B cell (primary cell): ENCODE data around the gene DVL1. TPM values are rescaled to one million over a fixed set of nuclear protein-coding genes. Genes with fewer than 3 reads are reported as not detected.

Experiments
- ATAC-seq: fragments of 200-7000 bp; cut with Tn5 transposase; one replicate; pipeline ENCODE4 v1.10.0; 2021; ENCODE audit warnings: low read depth, mild to moderate bottlenecking, moderate number of reproducible peaks, moderate library complexity
- CTCF ChIA-PET: fragments of 350-600 bp; sonication (Branson Sonifier 250); formaldehyde crosslinking; loops from one replicate; lab custom pipeline; 2021; ENCODE audit warnings: antibody characterized with exemption, inconsistent platforms; lab: Charles Lee
- POLR2A ChIA-PET: fragments of 350-600 bp; sonication (Branson Sonifier 250); formaldehyde crosslinking; loops from one replicate; lab custom pipeline; 2021; ENCODE audit warnings: antibody characterized with exemption; lab: Charles Lee
- DNase-seq: peaks from one replicate; pipeline ENCODE4 v3.0.0; 2013
- H2AFZ ChIP-seq: 2 replicates; pipeline ENCODE4 v1.6.1; 2012; ENCODE audit warnings: mild to moderate bottlenecking, low read depth, low read length; ENCODE audit not compliant: insufficient read depth, poor library complexity, severe bottlenecking
- H3K27ac ChIP-seq, 2 donors: 1 replicate in 1 of 2; 2 replicates in 1 of 2; pipeline ENCODE4 v1.5.1; 2012 to 2013; ENCODE audit warnings: low read length in 2 of 2, mild to moderate bottlenecking in 2 of 2, moderate library complexity in 1 of 2
- H3K27me3 ChIP-seq, 4 experiments: fragments of 200-600 bp in 1 of 4; sonication (generic) in 1 of 4; replicated peaks in 1 of 4; 1 replicate in 2 of 4; 2 replicates in 2 of 4; pipeline versions ENCODE4 v1.6.1 to v1.7.0; 2013 to 2016; ENCODE audit warnings: low read length in 3 of 4, mild to moderate bottlenecking in 2 of 4, mixed read lengths in 1 of 4, moderate library complexity in 1 of 4; ENCODE audit not compliant: insufficient read depth in 4 of 4, control insufficient read depth in 3 of 4; ENCODE audit errors: control extremely low read depth in 1 of 4
- H3K36me3 ChIP-seq, 2 experiments: replicated peaks in 1 of 2; 1 replicate in 1 of 2; 2 replicates in 1 of 2; pipeline versions ENCODE4 v1.6.1 to v1.7.1; 2013; ENCODE audit warnings: low read length in 1 of 2; ENCODE audit not compliant: insufficient read depth in 2 of 2, control insufficient read depth in 1 of 2; ENCODE audit errors: control extremely low read depth in 1 of 2, extremely low read depth in 1 of 2
- H3K4me1 ChIP-seq, 2 donors: fragments of 200-600 bp in 1 of 2; sonication (generic) in 1 of 2; 1 replicate in 1 of 2; 2 replicates in 1 of 2; pipeline versions ENCODE4 v1.5.1 to v1.6.1; 2013 to 2017; ENCODE audit warnings: low read length in 2 of 2; ENCODE audit not compliant: control insufficient read depth in 2 of 2, insufficient read depth in 2 of 2
- H3K4me2 ChIP-seq: replicated peaks from 2 replicates; pipeline ENCODE3; 2012; ENCODE audit warnings: mild to moderate bottlenecking, low read depth, low read length; ENCODE audit not compliant: poor library complexity, severe bottlenecking
- H3K4me3 ChIP-seq, 5 experiments: fragments of 200-600 bp in 1 of 5; sonication (generic) in 1 of 5; 1 replicate in 3 of 5; 2 replicates in 2 of 5; pipeline versions ENCODE4 v1.5.1 to v1.7.0; 2011 to 2016; ENCODE audit warnings: low read length in 4 of 5, mild to moderate bottlenecking in 4 of 5, low read depth in 2 of 5, control low read depth in 1 of 5, moderate library complexity in 1 of 5; ENCODE audit not compliant: insufficient read depth in 1 of 5; ENCODE audit errors: control extremely low read depth in 1 of 5, extremely low read depth in 1 of 5
- H3K79me2 ChIP-seq: fragments of 200-600 bp; sonication (generic); one replicate; pipeline ENCODE4 v1.6.0; 2016; ENCODE audit warnings: low read length; ENCODE audit not compliant: control insufficient read depth, insufficient read depth
- H3K9ac ChIP-seq: fragments of 200-600 bp; sonication (generic); 2 replicates; pipeline ENCODE4 v1.6.1; 2017; ENCODE audit warnings: mild to moderate bottlenecking, low read length, moderate library complexity
- H3K9me3 ChIP-seq, 3 donors: one replicate each; pipeline versions ENCODE4 v1.6.1 to v1.7.1; 2013; ENCODE audit warnings: low read length in 2 of 3; ENCODE audit not compliant: control insufficient read depth in 2 of 3, insufficient read depth in 1 of 3; ENCODE audit errors: control extremely low read depth in 1 of 3
- H4K20me1 ChIP-seq: 2 replicates; pipeline ENCODE4 v1.6.0; 2012; ENCODE audit warnings: mild to moderate bottlenecking, low read length; ENCODE audit not compliant: insufficient read depth, control insufficient read depth, poor library complexity, severe bottlenecking
- H3K27ac Mint-ChIP-seq: one replicate; pipeline ENCODE4 v1.8.0; 2021; ENCODE audit warnings: mixed read lengths
- H3K27me3 Mint-ChIP-seq: one replicate; pipeline ENCODE4 v1.8.0; 2021; ENCODE audit warnings: mixed read lengths
- H3K4me1 Mint-ChIP-seq: one replicate; pipeline ENCODE4 v1.8.0; 2021; ENCODE audit warnings: mixed read lengths
- H3K4me3 Mint-ChIP-seq: one replicate; pipeline ENCODE4 v1.8.0; 2021; ENCODE audit warnings: mixed read lengths
- H3K9me3 Mint-ChIP-seq: one replicate; pipeline ENCODE4 v1.8.0; 2022; ENCODE audit warnings: mixed read lengths; ENCODE audit not compliant: insufficient read depth
- EZH2 ChIP-seq: IDR thresholded peaks from 2 replicates; pipeline ENCODE4 v1.6.1; 2012; ENCODE audit warnings: borderline replicate concordance, low read depth, mild to moderate bottlenecking, moderate library complexity, low read length; ENCODE audit not compliant: insufficient read depth, poor library complexity, severe bottlenecking
- WGBS: methylation state at CpG from one replicate; pipeline ENCODE4 v1.1.5; 2013; ENCODE audit warnings: missing lambda C conversion rate; ENCODE audit not compliant: insufficient coverage; 5-methylcytosine and 5-hydroxymethylcytosine counted together
- intact Hi-C: fragments of 100-400 bp; cut with micrococcal nuclease; formaldehyde crosslinking; loops from one replicate; pipeline ENCODE4 v1.10.0; 2022
- polyA plus RNA-seq: library from polyadenylated mRNA; depleted of rRNA; stranded (reverse); fragments of >200 nt; gene quantifications from 2 replicates; pipeline ENCODE4 v1.2.3, GENCODE V29; 2012
- total RNA-seq, 2 donors: library from RNA; stranded (reverse); fragments of 120-200 nt in 1 of 2; gene quantifications; 1 replicate in 1 of 2; 2 replicates in 1 of 2; pipeline versions ENCODE4 v1.2.3 to v1.2.4, GENCODE V29; 2013 to 2022
- TF ChIP-seq, protein P1 (sequence below): fragments of 200-600 bp; IDR thresholded peaks from one replicate; pipeline ENCODE4 v1.8.0; 2022; ENCODE audit warnings: antibody characterized with exemption, mild to moderate bottlenecking

Gene DVL1
- total and polyA plus RNA-seq, 2 donors (not counting 1 experiment from before 2014, with no cell fraction given): 46.1 to 53.5 TPM

DNA sequence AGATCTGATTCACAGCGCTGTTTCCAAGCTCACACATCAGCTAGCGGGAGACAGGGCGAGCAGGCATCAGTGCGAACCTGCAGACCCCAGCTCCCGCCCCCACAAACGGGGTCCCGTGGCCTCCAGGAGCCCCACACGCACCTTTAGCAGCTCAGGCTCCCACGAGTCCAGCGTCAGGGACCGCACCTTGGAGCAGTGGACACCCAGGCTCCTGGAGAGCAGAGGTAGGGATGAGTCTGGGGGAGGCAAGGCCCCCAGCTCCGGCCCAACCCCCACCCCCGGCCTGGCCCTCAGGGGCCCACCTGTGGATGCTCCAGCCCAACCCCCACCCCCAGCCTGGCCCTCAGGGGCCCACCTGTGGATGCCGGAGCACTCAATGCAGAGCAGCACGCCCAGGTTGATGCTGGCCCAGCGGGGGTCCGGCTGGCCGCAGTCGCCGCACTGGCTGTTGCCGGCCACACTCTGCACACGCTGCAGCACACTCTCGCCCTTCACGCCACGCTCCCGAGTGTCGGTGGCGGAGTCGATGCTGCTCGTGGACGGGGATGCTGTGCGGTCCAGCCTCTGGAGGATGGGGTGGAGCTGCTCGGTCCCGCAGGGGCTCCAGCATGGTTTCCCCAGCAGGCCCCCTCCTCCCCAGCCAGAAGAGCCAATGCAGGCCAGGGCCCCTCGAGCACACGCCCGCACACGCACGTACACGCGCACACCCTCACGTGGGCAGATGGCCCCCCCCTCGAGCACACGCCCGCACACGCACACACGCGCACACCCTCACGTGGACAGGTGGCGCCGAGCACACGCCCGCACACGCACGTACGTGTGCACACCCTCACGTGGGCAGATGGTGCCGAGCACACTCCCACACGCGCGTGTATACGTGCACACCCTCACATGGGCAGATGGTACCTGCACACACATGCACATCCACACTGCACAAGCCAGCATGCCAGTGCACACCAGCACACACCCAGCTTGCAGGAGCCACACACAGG is 52.9 kb downstream of the DVL1 start:
- WGBS: 96% methylated on average over 60 of the region's 62 CpGs
- Histone ChIP-seq H3K79me2 (no peaks in the 10 kb centered on the region), H3K4me1 (peaks cover 0 to 9% of the 10 kb centered on the region in 2 donors), H3K9ac (no peak overlapping the region), H3K4me2 (no peak overlapping the region), H2AFZ (no peak overlapping the region), H4K20me1 (peaks cover 8% of the 10 kb centered on the region), H3K9me3 (no peaks in the 10 kb centered on the region), H3K27me3 (no peaks in the 10 kb centered on the region), H3K27ac (no peak overlapping the region), H3K4me3 (no peak overlapping the region), H3K36me3 (no peaks in the 10 kb centered on the region)
- TF ChIP-seq, protein P1, sequence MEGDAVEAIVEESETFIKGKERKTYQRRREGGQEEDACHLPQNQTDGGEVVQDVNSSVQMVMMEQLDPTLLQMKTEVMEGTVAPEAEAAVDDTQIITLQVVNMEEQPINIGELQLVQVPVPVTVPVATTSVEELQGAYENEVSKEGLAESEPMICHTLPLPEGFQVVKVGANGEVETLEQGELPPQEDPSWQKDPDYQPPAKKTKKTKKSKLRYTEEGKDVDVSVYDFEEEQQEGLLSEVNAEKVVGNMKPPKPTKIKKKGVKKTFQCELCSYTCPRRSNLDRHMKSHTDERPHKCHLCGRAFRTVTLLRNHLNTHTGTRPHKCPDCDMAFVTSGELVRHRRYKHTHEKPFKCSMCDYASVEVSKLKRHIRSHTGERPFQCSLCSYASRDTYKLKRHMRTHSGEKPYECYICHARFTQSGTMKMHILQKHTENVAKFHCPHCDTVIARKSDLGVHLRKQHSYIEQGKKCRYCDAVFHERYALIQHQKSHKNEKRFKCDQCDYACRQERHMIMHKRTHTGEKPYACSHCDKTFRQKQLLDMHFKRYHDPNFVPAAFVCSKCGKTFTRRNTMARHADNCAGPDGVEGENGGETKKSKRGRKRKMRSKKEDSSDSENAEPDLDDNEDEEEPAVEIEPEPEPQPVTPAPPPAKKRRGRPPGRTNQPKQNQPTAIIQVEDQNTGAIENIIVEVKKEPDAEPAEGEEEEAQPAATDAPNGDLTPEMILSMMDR: no peak
- TF ChIP-seq EZH2: no peak
- POLR2A ChIA-PET: no interaction called here
- ATAC-seq (no peak), DNase-seq (no peak)
- intact Hi-C loops: no loop called here
- Mint-ChIP-seq H3K27me3 (no peaks in the 10 kb centered on the region), H3K4me1 (peaks cover 7% of the 10 kb centered on the region), H3K4me3 (no peak overlapping the region), H3K27ac (no peak overlapping the region), H3K9me3 (no peaks in the 10 kb centered on the region)
- CTCF ChIA-PET: interaction anchor here (1.5 kb wide), 1 partner anchor 9 kb away, joined by 4 read pairs; no protein-coding TSS in a partner anchor
